Endothelial cell of coronary artery (primary cell): ENCODE data around the gene CLECL1. TPM values are rescaled to one million over a fixed set of nuclear protein-coding genes. Genes with fewer than 3 reads are reported as not detected.

Experiments
- total RNA-seq: library from RNA; depleted of rRNA; stranded (reverse); fragments of >200 nt; gene quantifications from 2 replicates; pipeline ENCODE4 v1.2.3, GENCODE V29; 2014

CLECL1 gene
- not detected in 2 replicates for total RNA-seq

DNA sequence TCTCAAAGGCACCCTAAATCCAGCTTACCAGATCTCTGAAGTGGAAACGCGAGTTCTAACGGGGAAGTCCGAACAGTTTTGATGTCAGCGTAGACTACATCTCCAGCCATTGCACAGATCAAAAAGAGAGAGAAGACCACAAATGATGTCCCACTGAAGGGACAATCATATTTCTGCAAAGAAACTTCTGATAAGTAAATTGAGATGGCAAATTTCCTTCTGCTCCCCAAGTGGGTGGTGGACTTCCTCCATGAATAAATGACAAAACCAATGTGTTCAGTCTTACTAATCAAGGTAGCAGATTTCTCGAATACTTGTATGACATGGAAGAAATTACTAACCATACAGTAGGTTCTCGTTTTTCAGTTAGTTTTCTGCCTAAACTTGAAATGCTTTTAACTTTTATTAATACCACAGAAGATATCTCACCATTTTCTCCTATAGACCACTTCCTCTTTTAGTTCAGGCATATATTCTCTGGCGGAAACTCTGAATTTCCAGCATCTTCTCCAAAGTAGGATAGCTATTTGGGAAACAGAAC is at the start of gene CLECL1:
TSS of gene CLECL1 (minus strand) at position 177 of the 541 bp plus-strand sequence.

DNA sequence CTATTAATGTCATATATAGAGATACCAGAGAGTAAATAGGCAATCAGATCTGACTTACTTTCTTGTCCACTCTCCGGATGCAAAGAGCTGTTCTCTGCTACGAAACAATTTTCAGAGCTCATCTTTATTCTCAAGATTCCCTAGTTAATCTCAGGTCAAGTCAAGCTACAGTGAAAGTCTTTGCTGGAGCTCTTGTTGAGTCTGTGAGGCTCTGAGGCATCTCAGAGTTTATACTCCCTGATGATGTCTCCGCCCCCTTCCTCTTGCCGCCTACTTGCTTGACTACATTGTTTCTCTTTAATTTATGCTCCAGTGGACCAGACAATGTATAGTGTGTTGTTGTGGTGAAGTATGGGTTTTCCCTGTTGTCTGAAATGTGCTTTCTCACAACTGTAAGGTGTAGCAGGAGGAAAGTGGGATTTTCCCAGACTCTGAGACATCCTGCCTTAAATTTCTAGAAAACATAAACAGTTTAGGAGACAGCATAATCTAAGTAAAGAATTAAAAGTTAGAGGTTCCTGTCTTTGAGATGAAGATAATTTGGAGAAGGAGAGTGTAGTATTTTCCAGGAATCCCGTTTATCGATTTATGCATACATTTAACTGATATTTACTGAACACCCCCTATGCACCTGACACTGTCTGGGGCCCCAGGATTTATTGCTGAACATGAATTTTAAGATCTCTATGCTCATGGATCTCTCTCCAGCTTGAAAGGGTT is 28.0 kb upstream of the CLECL1 start, which contains the start of gene CD69:
TSS of gene CD69 (minus strand) at position 203 of the 720 bp plus-strand sequence. CDS start at position 122, 81 bp downstream.

Other genes with a start within 250 kb of the CLECL1 start
- gene KLRB1, start 125.2 kb downstream of the CLECL1 start, total RNA-seq = not detected in 2 replicates
- 0.99 and 1.1 TPM in 2 replicates for gene CLEC2D, start 63.4 kb downstream of the CLECL1 start, total RNA-seq
- gene CD69, start 27.8 kb upstream of the CLECL1 start, total RNA-seq = 0.18 and 0.28 TPM in 2 replicates
- not detected in 2 replicates for gene KLRF1, start 94.4 kb upstream of the CLECL1 start, total RNA-seq
- gene CLEC2B, start 136.3 kb upstream of the CLECL1 start, total RNA-seq = 10.3 and 36.7 TPM in 2 replicates
- not detected in 2 replicates for gene KLRF2, start 148.4 kb upstream of the CLECL1 start, total RNA-seq
- not detected in 2 replicates for gene CLEC2A, start 199.3 kb upstream of the CLECL1 start, total RNA-seq
- gene CLEC12A, start 238.3 kb upstream of the CLECL1 start, total RNA-seq = not detected in 2 replicates